SKM-1 (cell line): ENCODE measurements around the gene ULK4.
"Not testable (repeated sequence)": the region's sequence is repeated elsewhere in the genome, so short reads cannot be mapped to it uniquely, and the experiment has no call there.

Experiments
- DNase-seq: peaks from one replicate; lab custom pipeline; 2025; ENCODE audit not compliant: unreplicated experiment; lab: John Stamatoyannopoulos, UW

ULK4 gene

DNA sequence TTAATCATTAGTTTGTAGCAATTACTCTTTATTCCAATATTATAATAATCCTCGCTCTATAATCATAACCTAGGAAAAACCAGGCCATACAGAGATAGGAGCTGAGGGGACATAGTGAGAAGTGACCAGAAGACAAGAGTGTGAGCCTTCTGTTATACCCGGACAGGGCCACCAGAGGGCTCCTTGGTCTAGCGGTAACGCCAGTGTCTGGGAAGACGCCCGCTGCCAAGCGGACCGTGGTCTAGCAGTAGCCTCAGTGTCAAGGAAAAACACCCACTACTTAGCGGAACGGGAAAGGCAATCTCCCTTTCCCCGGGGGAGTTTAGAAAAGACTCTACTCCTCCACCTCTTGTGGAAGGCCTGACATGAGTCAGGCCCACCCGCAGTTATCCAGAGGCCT, 266.1 kb downstream of the ULK4 start:
- DNase-seq, result not testable (repeated sequence)

DNA sequence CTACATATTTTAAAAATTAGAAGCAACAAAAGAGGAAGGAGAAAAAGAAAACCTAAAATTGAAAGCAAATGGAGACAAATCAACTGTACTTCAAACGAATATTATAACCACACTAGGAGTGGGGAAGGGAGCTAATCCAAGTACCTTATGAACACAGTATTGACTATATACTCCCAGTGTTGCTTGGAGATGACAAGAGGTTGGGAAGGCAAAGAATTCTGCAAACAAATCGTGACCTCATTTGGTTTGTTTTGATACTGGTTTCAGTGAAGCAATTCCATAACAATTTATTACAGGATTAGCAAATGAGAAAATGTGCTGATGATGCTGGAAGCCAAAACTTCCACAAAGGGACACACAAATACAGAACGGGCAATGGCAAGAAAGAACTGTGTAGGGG, 268.1 kb downstream of the ULK4 start:
- no peak for DNase-seq

DNA sequence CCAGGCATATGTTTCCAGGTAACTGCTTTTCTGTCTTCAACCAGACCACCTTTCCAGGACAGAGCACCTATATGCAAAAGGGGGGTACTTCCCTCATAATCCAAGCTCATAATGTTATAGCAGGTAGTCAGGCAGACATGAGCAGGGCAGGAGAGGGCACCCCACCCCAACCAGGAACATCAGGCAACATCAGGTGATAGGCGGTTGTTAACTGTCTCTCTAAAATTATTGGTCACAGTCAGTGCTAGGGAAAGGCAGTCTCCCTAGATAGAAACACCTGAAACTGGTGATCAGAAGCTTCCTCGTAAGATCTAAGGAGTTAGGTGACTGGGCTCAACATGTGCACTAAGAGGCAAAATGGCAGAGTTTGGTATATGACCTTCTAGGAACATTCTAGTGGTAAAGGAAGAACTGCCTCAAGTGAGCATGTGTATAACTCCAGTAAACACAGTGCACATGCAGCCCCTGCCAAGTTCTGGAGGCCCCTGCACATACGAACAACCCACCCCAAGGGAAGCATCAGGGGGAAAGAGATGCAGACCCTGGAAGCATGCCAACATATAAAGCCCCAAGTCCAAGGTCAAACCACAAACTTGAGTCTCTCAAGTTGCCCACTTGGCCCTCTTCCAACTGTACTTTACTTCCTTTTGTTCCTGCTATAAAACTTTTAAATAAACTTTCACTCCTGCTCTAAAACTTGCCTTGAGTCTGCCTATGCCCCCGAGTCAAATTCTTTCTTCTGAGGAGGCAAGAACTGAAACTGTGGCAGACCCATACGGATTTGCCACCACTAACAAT, 270.9 kb downstream of the ULK4 start:
- no peak for DNase-seq

DNA sequence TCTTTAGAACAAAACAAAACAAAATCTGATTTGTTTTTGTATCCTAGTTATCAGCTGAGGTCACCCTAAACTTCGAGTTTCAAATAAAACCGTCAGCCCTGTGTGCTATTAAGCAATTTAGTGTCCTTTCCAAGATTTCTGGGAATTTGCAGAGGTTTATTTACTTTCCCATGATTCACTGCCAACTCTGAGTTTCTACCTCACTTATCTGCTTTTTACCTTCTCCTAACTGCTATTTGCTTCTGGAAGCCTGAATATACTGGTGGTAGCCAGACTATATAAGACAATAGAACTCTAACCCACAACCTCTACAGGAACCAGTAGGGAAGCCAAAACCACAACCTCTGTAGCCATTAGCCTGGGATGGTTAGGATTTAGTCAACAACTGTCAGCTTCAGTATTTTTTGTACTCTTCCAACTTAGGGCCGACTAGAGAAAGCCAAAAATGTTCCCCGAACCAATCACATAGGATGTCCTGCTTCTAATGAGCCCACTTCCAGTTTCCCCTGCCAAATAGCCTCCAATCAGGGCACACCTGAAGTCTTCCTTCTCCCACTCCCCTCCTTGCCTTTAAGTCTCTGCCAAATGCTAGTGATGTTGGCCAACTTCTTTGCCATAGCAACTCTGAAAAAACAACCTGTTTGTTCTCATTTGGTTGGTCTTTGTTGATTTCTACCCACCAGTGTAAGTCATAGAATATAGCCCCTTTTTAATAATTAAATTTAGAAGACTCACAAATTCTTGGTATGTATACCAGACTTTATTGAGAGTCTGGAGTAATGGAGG, 273.1 kb downstream of the ULK4 start:
- no peak for DNase-seq

DNA sequence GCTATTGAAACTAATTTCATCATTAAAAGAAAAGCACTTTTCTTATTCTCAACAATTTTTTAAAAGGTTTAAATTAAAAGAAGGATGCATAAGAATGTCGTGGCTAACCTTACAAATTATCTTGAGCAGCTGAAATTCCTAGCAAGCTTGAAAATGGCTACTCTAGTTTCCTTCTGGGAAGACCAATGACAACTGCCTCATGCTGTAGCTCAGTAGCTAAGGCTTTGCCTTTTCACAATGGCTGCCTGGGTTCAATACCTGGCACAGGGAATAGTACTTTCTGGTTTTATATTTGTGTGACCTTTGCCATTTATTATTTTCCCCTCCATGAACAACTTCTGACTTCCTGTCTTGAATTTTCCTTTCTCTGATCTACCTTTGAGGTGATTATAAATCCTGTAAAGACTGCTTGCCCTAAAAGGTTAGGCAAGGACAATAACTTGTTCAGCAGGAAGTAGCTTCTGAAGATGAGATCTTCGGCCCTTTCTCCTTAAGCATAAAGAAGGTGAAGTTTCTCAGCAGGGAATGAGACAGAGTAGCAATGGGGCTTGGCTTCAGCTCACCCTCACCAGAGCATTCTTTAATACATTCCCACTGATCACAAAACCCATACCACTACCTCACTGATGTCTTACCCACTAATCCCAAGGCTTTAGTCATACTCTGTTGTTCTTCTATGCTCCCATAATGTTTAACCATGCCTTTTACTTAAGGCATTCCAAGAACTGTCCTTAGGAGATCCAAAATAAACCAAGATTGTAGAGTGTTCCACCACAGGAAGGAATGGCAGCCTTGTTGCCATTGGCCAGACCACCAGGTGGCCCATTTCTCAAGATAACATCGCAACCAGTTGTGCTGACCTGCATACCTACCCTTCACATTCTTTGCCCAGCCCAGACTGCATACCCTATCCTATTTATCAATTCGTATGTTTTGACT, 276.8 kb downstream of the ULK4 start:
- DNase-seq, result no peak

DNA sequence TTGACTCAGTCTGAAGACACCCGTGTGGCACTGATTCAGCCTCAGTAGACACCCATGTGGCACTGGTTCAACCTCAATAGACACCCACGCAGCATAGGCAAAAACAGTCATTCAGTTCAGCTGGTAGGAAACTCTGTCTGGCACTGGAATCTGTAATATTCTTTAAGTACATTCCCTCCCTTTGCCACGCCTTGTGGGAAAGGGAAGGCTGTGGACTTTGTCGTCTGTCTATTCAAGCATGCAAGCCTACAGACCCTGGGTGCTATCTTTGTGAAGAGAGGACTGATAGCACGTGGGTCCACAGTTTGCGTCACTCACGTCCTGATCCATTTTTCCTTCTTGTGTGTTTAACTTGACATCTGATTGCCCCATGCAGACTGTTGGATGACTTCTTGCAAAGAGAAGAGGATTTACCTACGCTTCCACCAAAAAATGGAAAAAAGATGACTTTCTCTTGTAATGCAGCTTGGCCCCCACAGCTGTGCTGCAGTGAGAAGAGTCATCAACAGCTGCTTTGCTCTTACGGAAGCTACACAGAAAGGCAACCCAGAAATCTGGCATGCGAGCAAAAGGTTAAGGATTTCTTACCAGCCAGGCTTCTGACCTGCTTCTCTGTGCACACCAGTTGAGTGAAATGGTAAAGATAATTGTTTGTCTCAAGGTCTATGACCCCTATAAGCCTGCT, 278.1 kb downstream of the ULK4 start:
- no peak for DNase-seq

DNA sequence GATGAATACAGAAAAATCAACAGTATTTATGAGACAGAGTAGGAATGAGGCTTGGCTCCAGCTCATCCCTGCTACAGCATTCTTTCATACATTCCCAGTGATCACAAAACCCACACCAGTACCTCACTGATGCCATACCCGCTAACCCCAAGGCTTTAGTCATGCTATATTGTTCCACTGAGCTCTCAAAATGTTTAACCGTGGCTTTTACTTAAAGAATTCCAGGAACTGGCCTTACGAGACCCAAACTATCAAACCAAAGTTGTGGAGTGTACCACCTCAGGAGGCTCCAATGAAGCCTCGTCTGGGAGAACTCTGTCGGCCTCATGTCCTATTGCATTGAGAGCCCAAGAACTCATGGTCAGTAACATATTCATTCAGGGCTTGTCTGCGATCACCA, 278.9 kb downstream of the ULK4 start:
- DNase-seq, result no peak

DNA sequence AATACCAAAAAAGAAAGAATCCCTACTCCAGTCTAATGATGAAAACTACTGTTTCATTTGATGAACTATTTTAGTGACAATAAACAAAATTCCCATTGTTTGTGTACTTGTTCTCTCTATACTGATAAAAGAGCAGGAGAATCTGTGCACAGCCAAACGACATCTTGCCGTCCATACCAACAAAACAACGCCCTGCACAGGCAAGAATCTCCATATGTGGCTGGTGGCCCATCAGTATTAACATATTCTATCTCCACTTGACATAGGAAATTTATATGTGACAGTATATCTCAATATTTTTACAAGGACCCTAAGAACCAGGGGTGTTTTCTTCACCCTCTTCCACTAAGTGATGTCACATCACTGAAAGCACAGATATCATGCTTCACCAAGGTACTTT, 279.5 kb downstream of the ULK4 start:
- no peak for DNase-seq

DNA sequence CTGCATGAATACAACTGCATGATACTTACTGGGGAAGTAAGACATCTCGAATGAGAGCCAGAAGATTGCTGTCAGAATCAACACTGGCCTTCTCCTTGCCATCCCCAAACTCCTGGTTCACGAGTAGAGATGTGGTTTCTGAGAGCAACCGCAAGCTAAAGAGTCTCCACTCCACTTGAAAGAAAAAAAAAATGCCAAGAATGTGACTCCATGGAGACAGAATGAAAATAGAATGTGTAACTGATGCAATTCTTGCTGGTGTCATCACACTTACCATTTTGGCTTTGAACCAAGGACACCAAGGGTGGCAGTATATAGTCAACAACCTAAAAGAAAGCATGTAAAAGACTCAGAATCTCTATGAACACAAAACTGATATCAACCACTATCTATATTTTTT, 280.4 kb downstream of the ULK4 start:
- peak; percentile 46 for DNase-seq

DNA sequence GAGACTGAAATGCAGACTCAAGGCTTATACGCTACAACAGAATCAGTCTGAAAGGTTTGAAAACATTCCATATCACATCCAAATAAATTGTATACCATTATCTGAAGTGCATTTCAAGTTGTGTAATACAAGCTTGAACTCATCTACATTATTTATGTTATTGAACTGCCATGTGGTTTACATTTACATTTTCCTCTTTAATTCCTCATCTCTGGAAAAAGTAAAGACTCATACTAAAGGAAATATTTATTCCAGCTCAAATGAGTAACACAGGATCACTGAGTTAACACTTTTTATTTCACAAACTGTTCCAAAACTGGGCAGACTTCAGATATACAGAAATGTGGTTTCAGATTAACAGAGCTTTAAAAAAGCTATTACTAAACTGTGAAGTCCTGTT, 282.5 kb downstream of the ULK4 start:
- DNase-seq, result no peak

DNA sequence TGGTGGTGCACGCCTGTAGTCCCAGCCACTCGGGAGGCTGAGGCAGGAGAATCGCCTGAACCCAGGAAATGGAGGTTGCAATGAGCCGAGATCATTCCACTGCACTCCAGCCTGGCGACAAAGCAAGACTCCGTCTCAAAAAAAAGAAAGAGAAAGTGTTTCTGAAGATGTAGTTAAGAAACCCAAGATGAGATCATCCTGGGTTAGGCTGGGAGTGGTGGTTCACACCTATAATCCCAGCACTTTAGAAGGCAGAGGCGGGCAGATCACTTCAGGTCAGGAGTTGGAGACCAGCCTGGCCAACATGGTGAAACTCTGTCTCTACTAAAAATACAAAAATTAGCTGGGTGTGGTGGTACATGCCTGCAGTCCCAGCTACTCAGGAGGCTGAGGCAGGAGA, 286.8 kb downstream of the ULK4 start:
- DNase-seq, result not testable (repeated sequence)

DNA sequence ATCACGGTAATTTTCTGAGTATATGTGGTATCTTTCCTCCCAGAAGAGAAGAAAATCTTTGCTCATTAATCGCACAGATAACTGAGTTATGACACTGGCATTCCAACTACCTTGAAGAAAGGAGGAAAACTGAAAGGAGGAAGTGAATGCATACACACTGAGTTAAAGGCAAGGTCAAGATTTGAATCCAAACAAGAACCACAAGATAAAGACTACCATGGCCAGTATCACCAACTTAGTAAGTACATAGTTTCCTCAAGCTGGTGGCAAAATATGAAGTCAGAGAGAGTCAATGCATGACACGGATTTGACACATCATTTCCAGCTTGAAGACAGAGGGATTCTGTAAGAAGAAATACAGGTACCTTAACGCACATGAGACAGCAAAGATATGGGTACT, 287.5 kb downstream of the ULK4 start:
- DNase-seq, result no peak

DNA sequence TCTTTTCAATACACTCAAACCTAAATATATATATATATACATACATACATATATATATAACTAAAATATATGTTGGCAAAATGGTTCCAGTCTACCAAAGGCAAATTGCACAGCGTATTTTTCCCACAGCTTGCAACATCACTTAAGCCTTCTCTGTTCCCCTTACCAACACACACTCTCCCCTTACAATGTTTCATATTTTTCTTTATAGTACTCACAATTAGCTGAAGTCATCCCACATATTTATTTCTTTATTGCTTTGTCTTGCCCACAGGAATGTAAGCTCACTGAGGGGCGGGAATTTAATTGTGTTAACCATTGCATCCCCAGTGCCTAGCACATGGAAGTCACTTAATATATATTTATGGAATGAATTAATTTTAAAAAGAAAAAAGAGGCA, 288.3 kb downstream of the ULK4 start:
- no peak for DNase-seq

DNA sequence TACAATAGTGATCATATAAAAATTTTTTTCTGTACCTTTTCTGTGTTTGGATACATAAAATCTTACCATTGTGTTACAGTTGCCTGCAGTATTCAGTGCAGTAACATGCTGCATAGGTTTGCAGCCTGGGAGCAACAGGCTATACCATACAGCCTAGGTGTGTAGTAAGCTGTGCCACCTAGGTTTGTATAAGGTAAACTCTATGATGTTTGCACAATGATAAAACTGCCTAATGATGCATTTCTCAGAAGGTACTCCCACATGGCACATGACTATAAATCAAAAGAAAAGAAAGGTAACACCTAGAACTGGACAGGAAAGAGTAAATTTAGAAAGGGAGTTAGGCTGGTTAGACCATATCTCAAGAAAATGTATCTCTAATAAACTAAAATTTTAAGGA, 293.5 kb downstream of the ULK4 start:
- no peak for DNase-seq

DNA sequence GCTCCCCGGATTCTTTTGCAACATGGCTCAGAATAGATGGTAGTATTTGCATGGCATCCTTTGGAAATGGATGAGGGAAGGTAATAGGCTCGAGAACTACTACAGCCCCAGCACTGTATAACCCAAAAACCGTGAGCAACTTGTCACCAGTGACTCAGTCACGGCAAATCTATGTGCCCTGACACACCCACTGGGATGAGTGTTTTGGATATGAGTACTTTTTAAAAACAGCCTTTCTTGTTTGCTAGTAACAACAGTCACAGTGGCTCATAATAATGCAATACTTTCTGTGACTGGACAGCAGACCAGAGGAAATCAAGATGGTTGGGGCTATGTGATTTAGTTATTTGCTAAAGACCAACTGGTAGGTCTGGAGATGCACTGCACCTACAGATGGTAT, 299.6 kb downstream of the ULK4 start:
- DNase-seq, result no peak

DNA sequence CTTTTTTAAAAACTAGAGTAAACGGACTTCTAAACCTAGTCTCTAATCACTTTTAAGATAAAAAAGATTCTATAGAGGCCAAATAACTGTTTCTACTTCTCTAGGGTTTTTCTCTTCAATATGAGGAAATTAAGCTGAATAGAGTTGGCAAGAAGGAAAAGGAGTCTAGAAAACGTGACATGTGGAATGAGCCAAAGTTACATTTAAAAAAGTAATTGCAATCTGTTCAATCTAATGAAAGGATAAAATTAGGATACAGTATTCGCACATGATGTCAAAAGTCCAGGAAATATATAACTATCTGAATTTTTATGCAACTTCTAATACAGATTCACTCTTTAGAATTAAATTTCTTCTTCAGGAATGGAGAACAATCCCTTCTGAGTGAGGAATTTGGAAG, 300.1 kb downstream of the ULK4 start:
- no peak for DNase-seq

DNA sequence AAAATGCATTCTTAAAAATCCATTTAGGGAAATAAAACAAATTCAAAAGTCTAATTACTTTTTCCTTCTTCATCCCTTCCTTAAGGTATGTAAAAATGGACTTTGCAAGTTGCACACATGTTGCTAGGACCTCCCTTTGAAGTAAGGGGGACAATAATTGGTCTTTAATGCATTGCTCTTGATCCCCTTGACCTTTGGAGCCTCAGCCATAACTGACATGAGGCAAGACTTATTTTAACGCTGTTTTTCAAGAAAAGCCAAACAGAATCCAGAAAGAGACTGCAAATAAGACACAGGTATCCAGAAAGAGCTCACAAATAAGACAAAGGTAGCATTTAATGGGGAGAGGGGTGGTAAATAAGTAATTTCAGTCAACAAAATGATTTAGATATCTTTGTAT, 301.4 kb downstream of the ULK4 start:
- no peak for DNase-seq

DNA sequence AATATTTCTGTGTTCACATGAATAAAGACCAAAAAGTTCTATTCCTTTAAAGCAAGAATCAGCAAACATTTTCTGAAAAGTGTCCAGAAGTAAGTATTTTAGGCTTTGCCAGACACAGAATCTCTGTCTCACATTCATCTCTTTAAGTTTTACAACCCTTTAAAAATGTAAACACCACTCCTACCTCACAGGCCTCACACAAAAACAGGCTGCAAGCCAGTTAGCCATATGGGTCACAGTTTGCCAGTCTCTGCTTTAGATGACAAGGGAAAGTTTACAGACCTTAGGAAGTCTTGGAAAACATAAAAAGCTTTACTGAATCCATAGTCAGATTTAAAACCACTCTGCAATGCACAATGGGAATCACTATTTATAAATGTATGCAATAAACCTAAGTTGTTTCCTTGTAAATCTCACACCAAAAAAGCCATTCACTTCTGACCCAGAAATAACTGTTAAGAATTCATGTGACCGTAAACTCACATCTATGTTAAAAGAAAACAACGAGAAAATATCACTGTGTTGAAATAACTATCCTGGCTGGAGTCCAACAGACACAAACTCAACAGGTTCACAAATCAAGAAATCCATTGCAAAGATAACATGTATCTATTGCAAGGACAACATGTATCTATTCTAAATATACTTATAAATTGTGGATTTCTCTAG, 308.2 kb downstream of the ULK4 start:
- DNase-seq, result no peak

DNA sequence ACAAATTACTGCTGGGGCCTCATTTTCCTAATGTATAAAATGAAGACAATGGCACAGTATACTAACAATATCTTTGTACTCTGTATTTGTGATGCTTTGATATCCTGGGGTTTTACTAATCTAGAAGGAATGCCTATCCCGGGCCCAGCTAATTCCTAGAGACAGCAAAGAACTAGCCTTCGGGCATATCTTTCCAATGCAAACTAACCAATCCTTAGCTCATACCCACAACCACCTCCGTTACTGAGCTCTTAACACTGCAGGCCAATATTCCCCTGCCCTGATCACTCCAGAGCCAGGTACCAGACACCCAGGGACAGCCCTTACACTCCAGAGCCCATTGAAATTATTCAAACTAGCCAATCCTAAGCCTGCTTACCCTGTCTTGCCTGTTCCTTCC, 309.0 kb downstream of the ULK4 start:
- DNase-seq, result no peak

DNA sequence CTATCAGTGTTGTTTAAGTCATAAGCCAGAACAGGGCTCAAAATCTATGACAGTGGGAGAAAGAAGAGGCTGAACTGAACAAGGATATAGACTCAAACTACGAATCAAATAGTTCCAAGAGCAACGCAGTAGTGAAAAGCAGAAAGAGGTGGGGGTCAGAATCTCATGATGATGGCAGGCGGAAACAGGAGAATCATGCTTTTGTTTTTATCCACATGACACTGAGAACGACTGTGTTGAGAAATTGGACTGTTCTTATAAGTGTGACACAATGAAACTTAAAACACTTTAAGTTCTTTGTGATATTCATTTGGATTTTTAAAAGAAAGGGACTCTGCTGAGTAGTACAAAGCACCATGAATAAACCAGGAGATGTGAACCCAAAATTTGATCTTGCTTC, 309.4 kb downstream of the ULK4 start:
- DNase-seq, result no peak
